HG03457 (cell line): Measurements from ENCODE around the gene MRPS31.
"Not testable (repeated sequence)": the region's sequence is repeated elsewhere in the genome, so short reads cannot be mapped to it uniquely, and the experiment has no call there.

ENCODE experiments used
- ATAC-seq: cut with Tn5 transposase; IDR thresholded peaks from one replicate; pipeline ENCODE4 v1.9.1; 2021; ENCODE audit warnings: moderate number of reproducible peaks; ENCODE audit not compliant: unreplicated experiment

The MRPS31 gene

GRCh38 chr13:40764587-40765403 is 6.2 kb downstream of the MRPS31 start:
- no peak for ATAC-seq

- no peak for ATAC-seq
Observed at GRCh38 chr13:40762849-40763248, 8.1 kb downstream of the MRPS31 start.

- ATAC-seq: no peak
Observed at GRCh38 chr13:40758811-40759210, 12.2 kb downstream of the MRPS31 start.

- no peak for ATAC-seq
Observed at GRCh38 chr13:40756042-40756441, 14.9 kb downstream of the MRPS31 start.

GRCh38 chr13:40755082-40755700 is 15.8 kb downstream of the MRPS31 start:
- ATAC-seq: no peak

GRCh38 chr13:40749327-40749726 is 21.7 kb downstream of the MRPS31 start:
- ATAC-seq: no peak

GRCh38 chr13:40735232-40735548 is 35.8 kb downstream of the MRPS31 start:
- not testable (repeated sequence) for ATAC-seq

- ATAC-seq: not testable (repeated sequence)
Observed at GRCh38 chr13:40734536-40735231, 36.3 kb downstream of the MRPS31 start.

GRCh38 chr13:40732658-40733057 is 38.3 kb downstream of the MRPS31 start:
- no peak for ATAC-seq

- no peak for ATAC-seq
Observed at GRCh38 chr13:40728595-40728994, 42.4 kb downstream of the MRPS31 start.

GRCh38 chr13:40714433-40714832 is 56.6 kb downstream of the MRPS31 start:
- not testable (repeated sequence) for ATAC-seq

GRCh38 chr13:40706439-40706838 is 64.6 kb downstream of the MRPS31 start:
- no peak for ATAC-seq

GRCh38 chr13:40697711-40698110 is 73.3 kb downstream of the MRPS31 start:
- no peak for ATAC-seq

GRCh38 chr13:40694426-40694825 is 76.6 kb downstream of the MRPS31 start:
- ATAC-seq: no peak

- ATAC-seq: peak; percentile 67
Observed at GRCh38 chr13:40692946-40693345, 78.0 kb downstream of the MRPS31 start.

- ATAC-seq: no peak
Observed at GRCh38 chr13:40688781-40689180, 82.2 kb downstream of the MRPS31 start.

GRCh38 chr13:40682449-40683240 is 88.3 kb downstream of the MRPS31 start:
- no peak for ATAC-seq

- ATAC-seq: no peak
Observed at GRCh38 chr13:40681341-40682146, 89.4 kb downstream of the MRPS31 start.

- no peak for ATAC-seq
Observed at GRCh38 chr13:40680659-40681323, 90.2 kb downstream of the MRPS31 start.

- no peak for ATAC-seq
Observed at GRCh38 chr13:40679480-40679985, 91.5 kb downstream of the MRPS31 start.
